ENCODE measurements around the gene IL1F10. TPM values are rescaled to one million over a fixed set of nuclear protein-coding genes. Genes with fewer than 3 reads are reported as not detected.

Gene IL1F10
- total RNA-seq, 1 donor from 2014 or later = not detected

DNA sequence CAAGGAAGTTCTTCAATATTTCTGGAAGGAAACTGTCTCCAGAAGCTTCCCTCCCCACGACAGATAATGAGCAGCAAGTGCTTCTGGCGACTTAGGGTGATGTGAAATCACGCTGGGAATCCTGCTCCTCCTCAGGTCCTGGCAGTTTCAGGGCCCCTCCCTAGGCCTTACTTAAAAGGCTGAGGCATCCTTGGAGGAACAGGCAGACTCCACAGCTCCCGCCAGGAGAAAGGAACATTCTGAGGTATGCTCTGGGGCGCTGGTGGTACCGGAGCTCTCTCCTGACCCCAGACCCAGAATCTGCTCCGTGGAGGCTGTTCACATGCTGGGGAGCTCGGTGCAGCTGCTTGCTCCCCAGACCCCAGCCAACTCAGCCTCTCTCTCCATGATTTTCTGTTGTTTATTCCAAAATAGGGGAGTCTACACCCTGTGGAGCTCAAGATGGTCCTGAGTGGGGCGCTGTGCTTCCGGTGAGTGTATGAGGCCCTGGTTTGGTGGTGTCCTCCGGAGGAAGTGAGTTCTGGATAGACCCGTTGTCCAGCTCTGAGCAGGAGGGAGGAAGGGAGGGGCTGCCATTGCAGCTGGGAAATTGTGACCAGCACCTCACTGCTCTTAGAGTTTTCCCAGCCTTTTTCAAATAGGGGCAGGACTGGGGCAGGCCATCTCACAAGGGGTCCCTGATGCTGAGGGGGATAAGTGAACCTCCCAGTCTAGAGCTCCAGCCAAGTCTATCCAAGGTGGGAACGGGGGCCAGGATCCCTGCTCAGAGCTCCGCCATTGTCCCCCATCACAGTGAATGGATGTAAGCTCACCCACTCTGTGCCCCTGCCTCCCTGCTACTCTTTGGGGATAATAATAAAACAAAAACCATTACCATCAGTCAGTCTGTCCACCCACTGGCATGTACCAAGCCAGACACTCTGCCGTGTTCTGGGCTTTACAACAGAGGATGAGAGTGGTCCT, 8.5 kb upstream of the IL1F10 start, which contains the start of gene IL36RN:
Gene IL36RN, plus strand, starts transcription at position 201 of the 963 bp plus-strand sequence. Its CDS starts 241 bp downstream, at position 442.
- DNase-seq (ENCODE audit: low read depth) = no peak
- FAIRE-seq = no peak
- H3K4me3 ChIP-seq (ENCODE audit: low read depth, low read length) = no peak within 1 kb of the TSS
- no peaks in the 10 kb centered on the region for H3K36me3 ChIP-seq (ENCODE audit: control insufficient read depth, insufficient read depth, low read length)
- TF ChIP-seq, protein P1, sequence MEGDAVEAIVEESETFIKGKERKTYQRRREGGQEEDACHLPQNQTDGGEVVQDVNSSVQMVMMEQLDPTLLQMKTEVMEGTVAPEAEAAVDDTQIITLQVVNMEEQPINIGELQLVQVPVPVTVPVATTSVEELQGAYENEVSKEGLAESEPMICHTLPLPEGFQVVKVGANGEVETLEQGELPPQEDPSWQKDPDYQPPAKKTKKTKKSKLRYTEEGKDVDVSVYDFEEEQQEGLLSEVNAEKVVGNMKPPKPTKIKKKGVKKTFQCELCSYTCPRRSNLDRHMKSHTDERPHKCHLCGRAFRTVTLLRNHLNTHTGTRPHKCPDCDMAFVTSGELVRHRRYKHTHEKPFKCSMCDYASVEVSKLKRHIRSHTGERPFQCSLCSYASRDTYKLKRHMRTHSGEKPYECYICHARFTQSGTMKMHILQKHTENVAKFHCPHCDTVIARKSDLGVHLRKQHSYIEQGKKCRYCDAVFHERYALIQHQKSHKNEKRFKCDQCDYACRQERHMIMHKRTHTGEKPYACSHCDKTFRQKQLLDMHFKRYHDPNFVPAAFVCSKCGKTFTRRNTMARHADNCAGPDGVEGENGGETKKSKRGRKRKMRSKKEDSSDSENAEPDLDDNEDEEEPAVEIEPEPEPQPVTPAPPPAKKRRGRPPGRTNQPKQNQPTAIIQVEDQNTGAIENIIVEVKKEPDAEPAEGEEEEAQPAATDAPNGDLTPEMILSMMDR (IDR thresholded peaks at IDR 0.05; ENCODE audit: insufficient read depth, low read length, severe bottlenecking) = no peak
- H3K27me3 ChIP-seq (ENCODE audit: control insufficient read depth, insufficient read depth, low read length) = no peaks in the 10 kb centered on the region

DNA sequence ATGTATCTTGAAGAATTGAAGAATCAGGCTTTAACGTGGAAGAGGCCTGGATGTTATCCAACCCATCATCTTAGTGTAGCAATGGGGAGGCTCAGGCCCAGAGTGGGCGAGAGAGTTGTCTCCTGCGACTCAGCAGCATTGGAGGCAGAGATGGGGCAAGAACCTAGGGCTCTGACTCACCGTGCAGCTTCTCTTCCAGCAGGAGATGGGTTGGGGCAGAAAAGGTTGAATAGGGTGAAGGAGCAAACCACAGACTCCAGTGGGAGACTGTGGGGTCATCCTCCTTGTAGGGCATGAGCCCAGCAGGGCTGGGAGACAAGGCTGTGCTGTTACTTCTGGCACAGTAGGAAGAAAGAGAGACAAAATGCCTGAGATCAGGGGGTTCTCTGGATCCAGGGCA, 7.4 kb upstream of the IL1F10 start:
- TF ChIP-seq, protein P1 (IDR thresholded peaks at IDR 0.05; ENCODE audit: insufficient read depth, low read length, severe bottlenecking) = no peak
- FAIRE-seq = no peak
- DNase-seq (ENCODE audit: low read depth) = peak; percentile 48

DNA sequence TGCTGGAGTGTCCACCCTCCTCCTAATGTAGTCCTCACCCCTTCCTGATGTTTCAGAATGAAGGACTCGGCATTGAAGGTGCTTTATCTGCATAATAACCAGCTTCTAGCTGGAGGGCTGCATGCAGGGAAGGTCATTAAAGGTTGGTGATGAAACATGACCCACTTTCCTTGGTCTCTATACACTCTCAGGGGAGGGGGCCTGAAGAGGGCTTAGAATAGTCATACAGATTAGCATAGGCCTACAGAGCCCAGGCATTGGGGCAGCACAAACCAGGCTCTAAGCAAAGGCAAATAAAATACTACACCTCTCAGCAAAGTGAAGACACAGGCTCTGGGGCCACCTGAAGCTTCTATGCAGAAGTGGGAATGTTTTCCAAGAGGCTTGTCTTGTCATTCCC, 7.0 kb upstream of the IL1F10 start:
- FAIRE-seq (no peak), DNase-seq (ENCODE audit: low read depth) (no peak)
- Histone ChIP-seq H3K36me3 (ENCODE audit: control insufficient read depth, insufficient read depth, low read length) (no peaks in the 10 kb centered on the region), H3K27me3 (ENCODE audit: control insufficient read depth, insufficient read depth, low read length) (no peaks in the 10 kb centered on the region), H3K4me3 (ENCODE audit: low read depth, low read length) (no peak overlapping the region)
- TF ChIP-seq, protein P1 (IDR thresholded peaks at IDR 0.05; ENCODE audit: insufficient read depth, low read length, severe bottlenecking) = no peak

More for the DNA sequence above, 7.4 kb upstream of the IL1F10 start:
- H3K36me3 ChIP-seq (ENCODE audit: control insufficient read depth, insufficient read depth, low read length) = no peaks in the 10 kb centered on the region
- H3K27me3 ChIP-seq (ENCODE audit: control insufficient read depth, insufficient read depth, low read length) = no peaks in the 10 kb centered on the region
- H3K4me3 ChIP-seq (ENCODE audit: low read depth, low read length) = no peak overlapping the region

- Histone ChIP-seq H3K4me3 (ENCODE audit: low read depth, low read length) (no peak overlapping the region), H3K27me3 (ENCODE audit: control insufficient read depth, insufficient read depth, low read length) (no peaks in the 10 kb centered on the region), H3K36me3 (ENCODE audit: control insufficient read depth, insufficient read depth, low read length) (no peaks in the 10 kb centered on the region)
- FAIRE-seq (no peak), DNase-seq (ENCODE audit: low read depth) (no peak)
- TF ChIP-seq, protein P1 (IDR thresholded peaks at IDR 0.05; ENCODE audit: insufficient read depth, low read length, severe bottlenecking) = no peak
Observed at GRCh38 chr2:113061241-113061640, 6.5 kb upstream of the IL1F10 start.

- Histone ChIP-seq H3K36me3 (ENCODE audit: control insufficient read depth, insufficient read depth, low read length) (no peaks in the 10 kb centered on the region), H3K27me3 (ENCODE audit: control insufficient read depth, insufficient read depth, low read length) (no peaks in the 10 kb centered on the region), H3K4me3 (ENCODE audit: low read depth, low read length) (no peak overlapping the region)
- DNase-seq (ENCODE audit: low read depth) (no peak), FAIRE-seq (no peak)
- TF ChIP-seq, protein P1 (IDR thresholded peaks at IDR 0.05; ENCODE audit: insufficient read depth, low read length, severe bottlenecking) = no peak
Observed at GRCh38 chr2:113061896-113062770, 5.6 kb upstream of the IL1F10 start.
